HG03103 (cell line): Measurements from ENCODE around the gene CDSN.
"Not testable (repeated sequence)": the region's sequence is repeated elsewhere in the genome, so short reads cannot be mapped to it uniquely, and the experiment has no call there.

Source experiments
- ATAC-seq: cut with Tn5 transposase; IDR thresholded peaks from one replicate; pipeline ENCODE4 v1.9.1; 2021; ENCODE audit warnings: low read depth; ENCODE audit not compliant: unreplicated experiment

The CDSN gene

GRCh38 chr6:31120151-31120915 lies at the start of gene CDSN:
Gene CDSN (minus strand): TSS chr6:31120446. CDS start chr6:31120419, 27 bp downstream.
- ATAC-seq = no peak

GRCh38 chr6:31169123-31169857 lies 49.0 kb upstream of the CDSN start:
- no peak for ATAC-seq

- no peak for ATAC-seq
These were observed 48.4 kb upstream of the CDSN start for GRCh38 chr6:31168606-31169005.

- ATAC-seq = no peak
These were observed 45.7 kb upstream of the CDSN start for GRCh38 chr6:31165986-31166385.

GRCh38 chr6:31165064-31165832 lies 45.0 kb upstream of the CDSN start:
- ATAC-seq = peak; percentile 75

GRCh38 chr6:31164475-31165063 lies 44.3 kb upstream of the CDSN start:
- ATAC-seq = not testable (repeated sequence)

- no peak for ATAC-seq
These were observed 43.7 kb upstream of the CDSN start for GRCh38 chr6:31163922-31164321.

- no peak for ATAC-seq
These were observed 42.4 kb upstream of the CDSN start for GRCh38 chr6:31162463-31163165.

- ATAC-seq = no peak
These were observed 41.2 kb upstream of the CDSN start for GRCh38 chr6:31161216-31162126.

- no peak for ATAC-seq
These were observed 38.9 kb upstream of the CDSN start for GRCh38 chr6:31158863-31159855.

- peak; percentile 83 for ATAC-seq
These were observed 38.1 kb upstream of the CDSN start, which contains the start of gene TCF19 for GRCh38 chr6:31158140-31158862. Gene TCF19 (plus strand): TSS chr6:31158589. CDS start chr6:31159470, 881 bp downstream.

- no peak for ATAC-seq
These were observed 37.4 kb upstream of the CDSN start, which contains the start of gene CCHCR1 for GRCh38 chr6:31157513-31158139. Gene CCHCR1 (minus strand): TSS chr6:31157802. CDS start chr6:31157600, 202 bp downstream.

- ATAC-seq = no peak
These were observed 36.4 kb upstream of the CDSN start for GRCh38 chr6:31156641-31157040.

GRCh38 chr6:31154436-31154835 lies 34.2 kb upstream of the CDSN start:
- ATAC-seq = no peak

GRCh38 chr6:31152781-31153180 lies 32.5 kb upstream of the CDSN start:
- ATAC-seq = no peak

- no peak for ATAC-seq
These were observed 29.7 kb upstream of the CDSN start for GRCh38 chr6:31149827-31150447.
